ENCODE measurements around the gene TRAF6.
"Not testable (repeated sequence)": the region's sequence is repeated elsewhere in the genome, so short reads cannot be mapped to it uniquely, and the experiment has no call there.

The TRAF6 gene

GRCh38 chr11:36493332-36493731 lies 16.7 kb downstream of the TRAF6 start:
- no peak for DNase-seq

- peak in 7 of 56 donors; percentile 2 to 20 (median 10) for DNase-seq
These were observed 17.3 kb downstream of the TRAF6 start for GRCh38 chr11:36492724-36493304.

GRCh38 chr11:36490026-36490806 lies 19.9 kb downstream of the TRAF6 start:
- DNase-seq, result no peak

GRCh38 chr11:36488096-36488495 lies 22.0 kb downstream of the TRAF6 start:
- no peak for DNase-seq

- DNase-seq, result no peak
These were observed 22.5 kb downstream of the TRAF6 start for GRCh38 chr11:36487619-36488018.

GRCh38 chr11:36485298-36486002 lies 24.6 kb downstream of the TRAF6 start:
- no peak for DNase-seq

- not testable (repeated sequence) for DNase-seq
These were observed 27.0 kb downstream of the TRAF6 start for GRCh38 chr11:36483042-36483441.

GRCh38 chr11:36480833-36481232 lies 29.2 kb downstream of the TRAF6 start:
- DNase-seq, result no peak

- DNase-seq, result peak in 25 of 56 donors; percentile 2 to 67 (median 20)
These were observed 31.3 kb downstream of the TRAF6 start for GRCh38 chr11:36478700-36479329.

- no peak for DNase-seq
These were observed 34.9 kb downstream of the TRAF6 start for GRCh38 chr11:36475192-36475591.

GRCh38 chr11:36471577-36471976 lies 38.5 kb downstream of the TRAF6 start:
- no peak for DNase-seq

- no peak for DNase-seq
These were observed 39.9 kb downstream of the TRAF6 start for GRCh38 chr11:36469881-36470802.

- no peak for DNase-seq
These were observed 41.0 kb downstream of the TRAF6 start for GRCh38 chr11:36469063-36469462.

GRCh38 chr11:36467916-36468315 lies 42.2 kb downstream of the TRAF6 start:
- DNase-seq, result no peak

- no peak for DNase-seq
These were observed 43.1 kb downstream of the TRAF6 start for GRCh38 chr11:36467012-36467411.

GRCh38 chr11:36465449-36466163 lies 44.5 kb downstream of the TRAF6 start:
- DNase-seq, result no peak

GRCh38 chr11:36464720-36465119 lies 45.4 kb downstream of the TRAF6 start:
- no peak for DNase-seq

- no peak for DNase-seq
These were observed 46.3 kb downstream of the TRAF6 start for GRCh38 chr11:36463781-36464180.

GRCh38 chr11:36462321-36462720 lies 47.8 kb downstream of the TRAF6 start:
- DNase-seq, result no peak

- peak in 1 of 56 donors; percentile 20 for DNase-seq
These were observed 49.9 kb downstream of the TRAF6 start for GRCh38 chr11:36460220-36460619.
